IMR-90 (cell line): Measurements from ENCODE around the gene ZXDC. TPM values are rescaled to one million over a fixed set of nuclear protein-coding genes. Genes with fewer than 3 reads are reported as not detected.

Experiments
- ATAC-seq: fragments of 200-7000 bp; cut with Tn5 transposase; 2 replicates; pipeline ENCODE4 v1.9.1; 2020; ENCODE audit warnings: low read depth, mild to moderate bottlenecking, moderate library complexity
- BruUV-seq: library from RNA; stranded (reverse); fragments of 400-500 nt; replicated peaks from 2 replicates; lab custom pipeline; 2021; lab: Mats Ljungman, UMichigan
- CTCF ChIA-PET: fragments of 300-600 bp; formaldehyde crosslinking; extraction: SDS; loops from one replicate; lab custom pipeline; 2021; ENCODE audit warnings: antibody characterized with exemption; lab: Yijun Ruan, JAX
- POLR2A ChIA-PET: fragments of 300-600 bp; sonication (Branson Sonifier 250); formaldehyde crosslinking; loops from one replicate; lab custom pipeline; 2022; ENCODE audit warnings: antibody characterized with exemption; ENCODE audit not compliant: unreplicated experiment; lab: Charles Lee
- DNase-seq: peaks from one replicate; pipeline ENCODE4 v3.0.0; 2013
- H2AFZ ChIP-seq: replicated peaks from 2 replicates; pipeline ENCODE3; 2013; ENCODE audit warnings: low read length, mild to moderate bottlenecking; ENCODE audit not compliant: poor library complexity
- H2AK5ac ChIP-seq: 2 replicates; pipeline ENCODE4 v1.6.1; 2013; ENCODE audit warnings: low read depth, low read length, inconsistent platforms
- H2AK9ac ChIP-seq: replicated peaks from 2 replicates; pipeline ENCODE3; 2013; ENCODE audit warnings: mild to moderate bottlenecking, low read depth, low read length, moderate library complexity; ENCODE audit not compliant: poor library complexity
- H2BK120ac ChIP-seq: 2 replicates; pipeline ENCODE4 v1.6.1; 2013; ENCODE audit warnings: low read depth, low read length, inconsistent platforms
- H2BK15ac ChIP-seq: 3 replicates; pipeline ENCODE4 v1.6.1; 2013; ENCODE audit warnings: low read depth, low read length, inconsistent platforms
- H2BK20ac ChIP-seq: 2 replicates; pipeline ENCODE4 v1.6.1; 2013; ENCODE audit warnings: low read depth, mild to moderate bottlenecking, inconsistent platforms, low read length, moderate library complexity
- H2BK5ac ChIP-seq: 2 replicates; pipeline ENCODE4 v1.6.1; 2013; ENCODE audit warnings: mild to moderate bottlenecking, low read depth, low read length, inconsistent platforms; ENCODE audit not compliant: poor library complexity, severe bottlenecking
- H3K14ac ChIP-seq: replicated peaks from 2 replicates; pipeline ENCODE4 v1.6.1; 2013; ENCODE audit warnings: low read depth, low read length, inconsistent platforms
- H3K18ac ChIP-seq: 2 replicates; pipeline ENCODE4 v1.6.1; 2013; ENCODE audit warnings: low read depth, low read length, control low read depth
- H3K23ac ChIP-seq: 2 replicates; pipeline ENCODE4 v1.6.1; 2013; ENCODE audit warnings: low read depth, low read length, inconsistent platforms
- H3K27ac ChIP-seq: 2 replicates; pipeline ENCODE4 v1.5.1; 2013; ENCODE audit warnings: mild to moderate bottlenecking, control low read depth, low read length; ENCODE audit not compliant: insufficient read depth
- H3K27me3 ChIP-seq: 2 replicates; pipeline ENCODE4 v1.6.1; 2013; ENCODE audit warnings: low read length; ENCODE audit not compliant: control insufficient read depth, insufficient read depth
- H3K36me3 ChIP-seq: 2 replicates; pipeline ENCODE4 v1.6.1; 2013; ENCODE audit warnings: low read length, mixed read lengths; ENCODE audit not compliant: control insufficient read depth, insufficient read depth
- H3K4ac ChIP-seq: 2 replicates; pipeline ENCODE4 v1.6.1; 2013; ENCODE audit warnings: low read depth, low read length, inconsistent platforms
- H3K4me1 ChIP-seq: 2 replicates; pipeline ENCODE4 v1.6.1; 2013; ENCODE audit warnings: low read length, mixed read lengths; ENCODE audit not compliant: control insufficient read depth, insufficient read depth
- H3K4me2 ChIP-seq: 2 replicates; pipeline ENCODE4 v1.6.1; 2013; ENCODE audit warnings: low read depth, mild to moderate bottlenecking, control low read depth, low read length, moderate library complexity
- H3K4me3 ChIP-seq: 2 replicates; pipeline ENCODE4 v1.5.1; 2013; ENCODE audit warnings: low read depth, mild to moderate bottlenecking, control low read depth, low read length, moderate library complexity; ENCODE audit not compliant: insufficient read depth
- H3K56ac ChIP-seq: 2 replicates; pipeline ENCODE4 v1.6.1; 2013; ENCODE audit warnings: low read length, inconsistent platforms; ENCODE audit not compliant: insufficient read depth; ENCODE audit errors: extremely low read depth
- H3K79me1 ChIP-seq, 2 experiments: 2 replicates each; pipeline ENCODE4 v1.6.1; 2013; ENCODE audit warnings: low read length in 2 of 2, inconsistent platforms in 1 of 2, low read depth in 1 of 2
- H3K9ac ChIP-seq: 2 replicates; pipeline ENCODE4 v1.6.1; 2013; ENCODE audit warnings: low read depth, low read length, control low read depth
- H3K9me1 ChIP-seq: 2 replicates; pipeline ENCODE4 v1.6.1; 2013; ENCODE audit warnings: low read length, inconsistent platforms; ENCODE audit not compliant: insufficient read depth
- H3K9me3 ChIP-seq: 2 replicates; pipeline ENCODE4 v1.6.1; 2013; ENCODE audit warnings: low read length; ENCODE audit not compliant: control insufficient read depth, insufficient read depth
- H4K20me1 ChIP-seq: 2 replicates; pipeline ENCODE4 v1.6.1; 2013; ENCODE audit warnings: low read length, inconsistent platforms; ENCODE audit not compliant: insufficient read depth
- H4K5ac ChIP-seq: 2 replicates; pipeline ENCODE4 v1.6.1; 2013; ENCODE audit warnings: mild to moderate bottlenecking, low read depth, low read length, control low read depth
- H4K8ac ChIP-seq, 2 experiments: 2 replicates each; pipeline ENCODE4 v1.6.1; 2013; ENCODE audit warnings: low read depth in 2 of 2, low read length in 2 of 2, control low read depth in 1 of 2, inconsistent platforms in 1 of 2
- H4K91ac ChIP-seq: 2 replicates; pipeline ENCODE4 v1.6.1; 2013; ENCODE audit warnings: low read depth, low read length, inconsistent platforms; ENCODE audit not compliant: insufficient read depth
- BHLHE40 ChIP-seq: fragments of 150-350 bp; IDR thresholded peaks from 2 replicates; pipeline ENCODE4 v1.6.1; 2016; ENCODE audit warnings: mild to moderate bottlenecking, low read depth, low read length
- CHD1 ChIP-seq: IDR thresholded peaks from 2 replicates; pipeline ENCODE4 v1.6.1; 2012; ENCODE audit warnings: low read depth, low read length, improper control_type of control experiment
- CTCF ChIP-seq: conservative IDR thresholded peaks from 2 replicates; pipeline ENCODE4 v1.5.1; 2012; ENCODE audit warnings: mild to moderate bottlenecking, low read depth, low read length, improper control_type of control experiment
- FOS ChIP-seq: fragments of 150-350 bp; IDR thresholded peaks from 2 replicates; pipeline ENCODE4 v1.6.1; 2016; ENCODE audit warnings: low read depth, low read length
- MAFK ChIP-seq: IDR thresholded peaks from 2 replicates; pipeline ENCODE4 v1.6.1; 2012; ENCODE audit warnings: low read depth, low read length, improper control_type of control experiment
- MAZ ChIP-seq: IDR thresholded peaks from 2 replicates; pipeline ENCODE4 v1.6.1; 2012; ENCODE audit warnings: low read depth, mild to moderate bottlenecking, low read length, improper control_type of control experiment, moderate library complexity, borderline replicate concordance
- MXI1 ChIP-seq: IDR thresholded peaks from 2 replicates; pipeline ENCODE4 v1.6.1; 2012; ENCODE audit warnings: low read depth, mild to moderate bottlenecking, low read length, moderate library complexity, borderline replicate concordance
- NFE2L2 ChIP-seq: fragments of 150-350 bp; IDR thresholded peaks from 2 replicates; pipeline ENCODE4 v1.6.1; 2016; ENCODE audit warnings: low read depth, mild to moderate bottlenecking, low read length
- POLR2A ChIP-seq: IDR thresholded peaks from 2 replicates; pipeline ENCODE4 v1.6.1; 2012; ENCODE audit warnings: mild to moderate bottlenecking, low read depth, low read length
- RAD21 ChIP-seq: IDR thresholded peaks from 2 replicates; pipeline ENCODE4 v1.6.1; 2012; ENCODE audit warnings: low read length, improper control_type of control experiment
- RCOR1 ChIP-seq: IDR thresholded peaks from 2 replicates; pipeline ENCODE4 v1.6.1; 2012; ENCODE audit warnings: mild to moderate bottlenecking, low read length, improper control_type of control experiment; ENCODE audit not compliant: insufficient replicate concordance
- SMC3 ChIP-seq: fragments of 150-350 bp; IDR thresholded peaks from 2 replicates; pipeline ENCODE4 v1.6.1; 2016; ENCODE audit warnings: low read depth, mild to moderate bottlenecking, antibody characterized with exemption, low read length, moderate library complexity
- WGBS, 2 experiments: methylation state at CpG; one replicate each; pipeline versions ENCODE4 v1.1.5 to v1.1.7; 2013; ENCODE audit warnings: missing lambda C conversion rate in 2 of 2; ENCODE audit not compliant: insufficient read length in 1 of 2; ENCODE audit errors: extremely low coverage in 2 of 2; 5-methylcytosine and 5-hydroxymethylcytosine counted together
- dilution Hi-C: fragments of 300-500 bp; cut with HindIII; formaldehyde crosslinking; loops from one replicate; pipeline ENCODE4 v1.14.3; 2018; ENCODE audit warnings: low sequenced_read_pairs; ENCODE audit not compliant: unreplicated experiment
- in situ Hi-C: fragments of 300-500 bp; cut with MboI; formaldehyde crosslinking; loops from 3 replicates; pipeline ENCODE4 v1.14.3; 2019; ENCODE audit warnings: low sequenced_read_pairs, inconsistent platforms, mixed read lengths
- intact Hi-C: fragments of 100-400 bp; cut with micrococcal nuclease; formaldehyde crosslinking; loops from 2 replicates; pipeline ENCODE4 v1.10.0; 2022
- polyA plus RNA-seq, 3 experiments: library from polyadenylated mRNA; depleted of rRNA; stranded (reverse); fragments of >200 nt; gene quantifications; 2 replicates each; pipeline ENCODE4 v1.2.3, GENCODE V29; 2012; ENCODE audit warnings: low replicate concordance in 1 of 3
- total RNA-seq: library from RNA; depleted of rRNA; stranded (reverse); fragments of >200 nt; gene quantifications from 2 replicates; pipeline ENCODE4 v1.2.3, GENCODE V29; 2012
- TF ChIP-seq, protein P1 (sequence below): fragments of 150-350 bp; IDR thresholded peaks from 2 replicates; pipeline ENCODE4 v1.6.1; 2016; ENCODE audit warnings: low read depth, mild to moderate bottlenecking, low read length, moderate library complexity, borderline replicate concordance
- TF ChIP-seq, protein P2 (sequence below): fragments of 150-350 bp; IDR thresholded peaks from 2 replicates; pipeline ENCODE4 v1.6.1; 2017; ENCODE audit warnings: mild to moderate bottlenecking, antibody characterized with exemption, low read length, low read depth

Gene ZXDC
- total and polyA plus RNA-seq, 2 of the 4 experiments (the other 2 are of a cell fraction) = 11.5 to 14.3 TPM

- no peak overlapping the region for H3K18ac ChIP-seq
- no peak overlapping the region for H2BK120ac ChIP-seq
- H2AK5ac ChIP-seq = no peak overlapping the region
- no peak overlapping the region for H2BK5ac ChIP-seq
- intact Hi-C loops = no loop called here
- TF ChIP-seq MXI1 = no peak
- no peak for TF ChIP-seq FOS
- no peak for TF ChIP-seq CTCF
- TF ChIP-seq SMC3 = no peak
- TF ChIP-seq NFE2L2 = no peak
- TF ChIP-seq, protein P1, sequence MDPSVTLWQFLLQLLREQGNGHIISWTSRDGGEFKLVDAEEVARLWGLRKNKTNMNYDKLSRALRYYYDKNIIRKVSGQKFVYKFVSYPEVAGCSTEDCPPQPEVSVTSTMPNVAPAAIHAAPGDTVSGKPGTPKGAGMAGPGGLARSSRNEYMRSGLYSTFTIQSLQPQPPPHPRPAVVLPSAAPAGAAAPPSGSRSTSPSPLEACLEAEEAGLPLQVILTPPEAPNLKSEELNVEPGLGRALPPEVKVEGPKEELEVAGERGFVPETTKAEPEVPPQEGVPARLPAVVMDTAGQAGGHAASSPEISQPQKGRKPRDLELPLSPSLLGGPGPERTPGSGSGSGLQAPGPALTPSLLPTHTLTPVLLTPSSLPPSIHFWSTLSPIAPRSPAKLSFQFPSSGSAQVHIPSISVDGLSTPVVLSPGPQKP = no peak
- no peak for TF ChIP-seq CHD1
- TF ChIP-seq MAFK = no peak
- no peak for TF ChIP-seq MAZ
- TF ChIP-seq BHLHE40 = no peak
- no peak for TF ChIP-seq RAD21
- no peak for TF ChIP-seq RCOR1
- TF ChIP-seq, protein P2, sequence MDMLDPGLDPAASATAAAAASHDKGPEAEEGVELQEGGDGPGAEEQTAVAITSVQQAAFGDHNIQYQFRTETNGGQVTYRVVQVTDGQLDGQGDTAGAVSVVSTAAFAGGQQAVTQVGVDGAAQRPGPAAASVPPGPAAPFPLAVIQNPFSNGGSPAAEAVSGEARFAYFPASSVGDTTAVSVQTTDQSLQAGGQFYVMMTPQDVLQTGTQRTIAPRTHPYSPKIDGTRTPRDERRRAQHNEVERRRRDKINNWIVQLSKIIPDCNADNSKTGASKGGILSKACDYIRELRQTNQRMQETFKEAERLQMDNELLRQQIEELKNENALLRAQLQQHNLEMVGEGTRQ = no peak
- TF ChIP-seq POLR2A = no peak
- no peaks in the 10 kb centered on the region for H3K79me1 ChIP-seq
- peaks cover 19% of the 10 kb centered on the region; the same call in 1 of the 2 replicates for H3K27me3 ChIP-seq
- no peak overlapping the region for H3K27ac ChIP-seq
- 45% methylated on average over 9 of the region's 21 CpGs; no CpG with 5 or more reads in 1 of the 2 experiments for WGBS, 2 experiments
- H2BK20ac ChIP-seq = no peak overlapping the region
- BruUV-seq = no TSS peak
- no peak overlapping the region for H2AK9ac ChIP-seq
- no peak overlapping the region for H3K23ac ChIP-seq
- H3K14ac ChIP-seq = no peak overlapping the region
- no peak overlapping the region for H4K5ac ChIP-seq
- POLR2A ChIA-PET = no interaction called here
- no peak overlapping the region for H3K4me3 ChIP-seq
- H3K4me1 ChIP-seq = no peaks in the 10 kb centered on the region
- dilution Hi-C loops = no loop called here
- CTCF ChIA-PET = no interaction called here
- no peaks in the 10 kb centered on the region for H3K9me3 ChIP-seq
- no peak overlapping the region for H2BK15ac ChIP-seq
- no peaks in the 10 kb centered on the region for H3K36me3 ChIP-seq
- H3K4me2 ChIP-seq = no peak overlapping the region
- no peak overlapping the region for H3K4ac ChIP-seq
- H4K20me1 ChIP-seq = no peaks in the 10 kb centered on the region
- in situ Hi-C loops = no loop called here
- H3K9me1 ChIP-seq = no peaks in the 10 kb centered on the region
- H3K9ac ChIP-seq = no peak overlapping the region
- ATAC-seq = no peak
- H2AFZ ChIP-seq = no peak overlapping the region
- no peak overlapping the region for H4K91ac ChIP-seq
- no peak for DNase-seq
- H4K8ac ChIP-seq = no peak overlapping the region
- H3K56ac ChIP-seq = no peak overlapping the region
Observed at GRCh38 chr3:126496894-126497850, 21.5 kb upstream of the ZXDC start.
